GM18861 (cell line): ENCODE data around the gene AFAP1L2.
"Not testable (repeated sequence)": the region's sequence is repeated elsewhere in the genome, so short reads cannot be mapped to it uniquely, and the experiment has no call there.

Experiments used
- ATAC-seq: cut with Tn5 transposase; IDR thresholded peaks from one replicate; pipeline ENCODE4 v1.9.1; 2021; ENCODE audit not compliant: unreplicated experiment

AFAP1L2 gene

GRCh38 chr10:114342976-114343375, 61.3 kb downstream of the AFAP1L2 start:
- ATAC-seq = no peak

- no peak for ATAC-seq
Measured at GRCh38 chr10:114340816-114341215, 63.5 kb downstream of the AFAP1L2 start.

DNA sequence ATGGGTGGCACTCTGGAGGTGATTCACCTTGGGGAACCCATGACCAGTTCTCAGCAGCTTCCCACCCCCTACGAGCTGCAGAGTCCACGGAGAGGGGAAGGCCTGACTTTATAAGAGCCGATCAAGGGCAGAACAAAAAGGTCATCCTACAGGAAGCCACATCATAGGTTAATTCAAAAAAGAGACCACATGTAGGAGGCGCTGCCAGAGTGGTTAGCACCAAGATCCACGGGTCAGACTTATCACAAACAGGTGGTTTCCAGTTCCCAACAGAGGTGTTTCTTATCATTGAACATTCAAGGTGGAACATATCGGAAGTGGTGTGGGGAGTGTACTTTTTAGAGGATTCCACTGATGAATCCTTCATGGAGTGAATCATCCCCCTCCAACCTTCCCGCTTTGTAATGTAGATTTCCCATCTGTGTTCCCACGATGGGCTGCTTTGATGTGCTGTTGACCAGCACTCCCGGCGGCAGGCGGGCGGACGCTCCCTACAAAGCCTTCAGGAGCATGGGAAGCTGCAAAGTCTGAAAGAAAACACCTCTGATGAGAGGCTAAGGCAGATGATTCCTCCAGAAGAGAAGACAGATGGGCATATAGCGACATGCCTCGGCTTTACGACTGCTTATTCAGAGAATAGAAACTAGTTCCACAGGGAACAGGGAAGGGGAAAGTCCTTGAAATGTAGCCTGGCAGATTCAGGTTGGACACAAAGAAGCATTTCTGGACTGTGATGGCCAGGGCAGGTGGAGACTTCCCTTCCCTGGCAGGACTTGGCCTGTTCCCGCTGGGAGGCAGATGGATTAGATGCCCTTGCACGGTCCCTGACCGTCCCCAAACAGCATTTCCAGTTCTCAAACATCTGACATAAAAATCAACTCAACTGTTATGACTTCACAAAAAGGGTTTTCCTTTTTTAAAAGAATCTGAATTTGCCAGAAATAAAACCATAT, 66.5 kb downstream of the AFAP1L2 start:
- ATAC-seq = no peak

- no peak for ATAC-seq
Measured at GRCh38 chr10:114336823-114337509, 67.3 kb downstream of the AFAP1L2 start.

DNA sequence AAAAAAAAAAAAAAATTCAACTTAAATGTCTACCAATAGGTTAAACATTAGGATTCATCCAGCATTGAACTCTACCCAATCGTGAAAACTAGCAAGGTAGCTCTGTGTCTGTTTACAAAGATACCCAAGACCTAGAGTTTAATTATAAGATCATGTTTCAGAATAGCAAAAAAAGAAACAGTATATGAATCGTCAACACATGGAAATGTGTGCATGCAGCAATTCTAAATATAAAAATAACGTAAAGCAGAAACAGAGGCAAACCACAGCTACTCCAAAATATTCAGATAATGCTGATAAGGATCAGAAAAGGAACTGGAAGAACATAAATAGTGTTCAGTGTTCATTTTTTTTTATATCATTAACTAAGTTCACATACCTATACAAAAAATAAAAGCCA, 68.7 kb downstream of the AFAP1L2 start:
- no peak for ATAC-seq

GRCh38 chr10:114334301-114334700, 70.0 kb downstream of the AFAP1L2 start:
- no peak for ATAC-seq

DNA sequence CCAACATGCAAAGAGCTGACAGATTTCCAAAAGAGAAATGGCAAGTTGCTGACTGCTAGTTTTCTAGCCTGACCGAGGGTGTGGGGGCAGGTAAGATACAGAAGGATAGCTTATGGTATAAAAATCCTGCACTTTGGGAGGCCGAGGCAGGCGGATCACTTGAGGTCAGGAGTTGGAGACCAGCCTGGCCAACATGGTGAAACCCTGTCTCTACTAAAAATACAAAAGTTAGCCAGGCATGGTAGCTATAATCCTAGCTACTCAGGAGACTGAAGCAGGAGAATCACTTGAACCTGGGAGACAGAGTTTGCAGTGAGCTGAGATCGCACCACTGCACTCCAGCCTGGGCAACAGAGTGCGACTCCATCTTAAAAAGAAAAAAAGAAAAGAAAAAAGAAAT, 70.9 kb downstream of the AFAP1L2 start:
- not testable (repeated sequence) for ATAC-seq

GRCh38 chr10:114332301-114333192, 71.8 kb downstream of the AFAP1L2 start:
- no peak for ATAC-seq

DNA sequence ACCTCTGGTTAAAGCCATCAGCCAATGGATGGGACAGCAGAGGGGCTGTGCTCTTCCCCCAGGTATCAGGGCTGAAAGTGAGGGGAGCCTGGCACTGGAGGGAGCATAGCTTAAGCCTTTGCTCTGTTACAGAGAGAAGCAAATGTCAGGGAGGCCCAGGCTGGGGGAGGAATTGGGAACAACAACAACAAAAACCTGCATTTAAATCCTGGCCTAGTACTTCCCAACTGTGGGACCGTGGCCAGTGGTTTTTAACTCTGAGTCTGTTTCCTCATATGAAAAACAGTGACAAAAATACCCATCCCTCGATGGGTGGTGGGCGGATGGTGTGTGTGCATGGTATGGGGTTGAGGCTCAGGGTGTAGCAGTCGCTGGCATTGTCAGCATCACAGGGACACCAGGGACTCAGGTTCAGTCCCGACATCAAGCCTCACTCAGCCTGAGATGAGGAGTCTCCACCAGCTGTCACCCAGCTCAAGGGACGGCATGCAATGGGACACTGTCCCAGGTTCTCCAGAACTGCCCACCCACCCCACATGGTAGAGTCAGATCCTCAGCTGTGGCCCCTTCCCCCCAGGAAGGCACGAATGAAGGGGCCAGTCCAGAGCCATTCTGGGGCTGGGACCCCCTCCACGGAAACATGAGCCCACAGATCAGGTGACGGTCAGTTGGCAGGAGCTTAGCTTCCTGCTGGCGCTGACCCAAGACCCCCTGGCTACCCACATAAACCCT, 74.5 kb downstream of the AFAP1L2 start:
- no peak for ATAC-seq

GRCh38 chr10:114328874-114329273, 75.4 kb downstream of the AFAP1L2 start:
- ATAC-seq = no peak

- no peak for ATAC-seq
Measured at GRCh38 chr10:114328441-114328812, 75.9 kb downstream of the AFAP1L2 start.

- no peak for ATAC-seq
Measured at GRCh38 chr10:114327537-114328440, 76.5 kb downstream of the AFAP1L2 start.

DNA sequence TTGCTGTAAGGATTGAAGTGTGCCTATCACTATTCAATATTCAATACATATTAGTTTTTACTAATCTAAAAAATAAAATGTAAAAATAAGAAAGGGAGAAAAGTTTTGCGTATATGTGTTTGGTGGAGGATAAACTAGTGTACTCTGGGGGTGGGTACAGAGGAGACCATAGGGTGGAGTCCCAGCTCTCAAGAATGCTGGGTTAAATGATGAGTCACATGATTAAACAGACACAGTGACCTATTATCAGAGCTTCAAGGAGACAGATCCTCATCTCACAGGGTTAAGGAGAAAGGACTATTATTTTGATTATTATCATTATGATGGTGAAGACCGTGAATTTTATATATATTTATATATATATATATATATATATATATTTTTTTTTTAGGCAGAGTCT, 77.5 kb downstream of the AFAP1L2 start:
- ATAC-seq = no peak

- no peak for ATAC-seq
Measured at GRCh38 chr10:114323023-114323422, 81.3 kb downstream of the AFAP1L2 start.

DNA sequence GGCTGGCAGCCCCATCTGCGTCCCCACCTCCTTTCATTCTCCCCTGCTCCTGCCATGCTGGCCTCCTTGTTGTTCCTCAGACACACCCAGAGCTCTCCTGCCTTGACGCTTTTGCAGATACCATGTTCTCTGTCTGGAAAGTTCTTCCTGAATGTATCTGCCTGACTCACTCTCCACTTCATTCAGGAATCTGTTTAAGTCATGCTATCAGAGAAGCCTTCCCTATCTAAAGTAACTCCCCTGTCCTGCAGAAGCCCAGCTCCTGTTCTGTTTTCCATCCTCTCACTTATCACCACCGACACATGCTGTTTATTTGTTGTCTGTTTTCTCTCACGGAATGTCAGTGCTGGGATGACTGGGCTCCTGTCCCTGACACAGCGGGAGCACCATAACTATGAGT, 82.0 kb downstream of the AFAP1L2 start:
- no peak for ATAC-seq

- ATAC-seq = no peak
Measured at GRCh38 chr10:114320249-114321116, 83.8 kb downstream of the AFAP1L2 start.

- ATAC-seq = no peak
Measured at GRCh38 chr10:114319406-114320248, 84.7 kb downstream of the AFAP1L2 start.

DNA sequence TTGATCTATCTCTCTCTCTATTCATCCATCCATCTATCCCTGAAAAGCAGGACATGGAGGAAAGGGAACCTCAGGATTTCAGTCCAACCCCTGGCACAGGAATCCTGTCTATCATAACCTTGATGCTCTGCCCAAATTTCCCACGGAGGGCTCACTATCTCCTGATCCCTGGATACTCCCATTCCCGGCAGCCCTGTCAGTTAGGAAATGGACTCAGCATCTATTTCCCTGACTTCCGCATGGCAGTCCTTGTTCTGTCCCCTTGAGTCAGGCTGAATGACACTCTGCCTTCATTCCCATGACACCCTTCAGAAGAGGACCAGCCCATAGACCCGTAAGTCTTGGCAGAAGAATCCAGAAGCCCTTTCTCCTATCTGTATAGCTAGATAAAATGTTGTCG, 87.6 kb downstream of the AFAP1L2 start:
- no peak for ATAC-seq
